GM12865 (cell line): ENCODE results near the gene NDUFS1.
"Not testable (repeated sequence)": the region's sequence is repeated elsewhere in the genome, so short reads cannot be mapped to it uniquely, and the experiment has no call there.

Experiments used
- DNase-seq: peaks from one replicate; pipeline ENCODE4 v3.0.0; 2010; ENCODE audit warnings: low read depth
- H3K4me3 ChIP-seq: 2 replicates; pipeline ENCODE4 v1.5.1; 2011; ENCODE audit warnings: mild to moderate bottlenecking, low read depth, low read length, control low read depth
- TF ChIP-seq, protein P1 (sequence below): IDR thresholded peaks from 2 replicates; pipeline ENCODE4 v1.5.1; 2011; ENCODE audit warnings: low read length, control low read depth, low read depth, inconsistent platforms; ENCODE audit not compliant: insufficient read depth; ENCODE audit errors: missing control alignments

Gene NDUFS1

GRCh38 chr2:206176121-206176520, 16.9 kb upstream of the NDUFS1 start:
- DNase-seq: no peak
- TF ChIP-seq, protein P1, sequence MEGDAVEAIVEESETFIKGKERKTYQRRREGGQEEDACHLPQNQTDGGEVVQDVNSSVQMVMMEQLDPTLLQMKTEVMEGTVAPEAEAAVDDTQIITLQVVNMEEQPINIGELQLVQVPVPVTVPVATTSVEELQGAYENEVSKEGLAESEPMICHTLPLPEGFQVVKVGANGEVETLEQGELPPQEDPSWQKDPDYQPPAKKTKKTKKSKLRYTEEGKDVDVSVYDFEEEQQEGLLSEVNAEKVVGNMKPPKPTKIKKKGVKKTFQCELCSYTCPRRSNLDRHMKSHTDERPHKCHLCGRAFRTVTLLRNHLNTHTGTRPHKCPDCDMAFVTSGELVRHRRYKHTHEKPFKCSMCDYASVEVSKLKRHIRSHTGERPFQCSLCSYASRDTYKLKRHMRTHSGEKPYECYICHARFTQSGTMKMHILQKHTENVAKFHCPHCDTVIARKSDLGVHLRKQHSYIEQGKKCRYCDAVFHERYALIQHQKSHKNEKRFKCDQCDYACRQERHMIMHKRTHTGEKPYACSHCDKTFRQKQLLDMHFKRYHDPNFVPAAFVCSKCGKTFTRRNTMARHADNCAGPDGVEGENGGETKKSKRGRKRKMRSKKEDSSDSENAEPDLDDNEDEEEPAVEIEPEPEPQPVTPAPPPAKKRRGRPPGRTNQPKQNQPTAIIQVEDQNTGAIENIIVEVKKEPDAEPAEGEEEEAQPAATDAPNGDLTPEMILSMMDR: no peak

GRCh38 chr2:206173147-206173546, 13.9 kb upstream of the NDUFS1 start:
- no peak overlapping the region for H3K4me3 ChIP-seq
- TF ChIP-seq, protein P1: no peak
- no peak for DNase-seq

More at GRCh38 chr2:206176121-206176520, 16.9 kb upstream of the NDUFS1 start:
- no peak overlapping the region for H3K4me3 ChIP-seq

- not testable (repeated sequence) for H3K4me3 ChIP-seq, DNase-seq
These were observed 12.6 kb upstream of the NDUFS1 start for GRCh38 chr2:206171624-206172397.

DNA sequence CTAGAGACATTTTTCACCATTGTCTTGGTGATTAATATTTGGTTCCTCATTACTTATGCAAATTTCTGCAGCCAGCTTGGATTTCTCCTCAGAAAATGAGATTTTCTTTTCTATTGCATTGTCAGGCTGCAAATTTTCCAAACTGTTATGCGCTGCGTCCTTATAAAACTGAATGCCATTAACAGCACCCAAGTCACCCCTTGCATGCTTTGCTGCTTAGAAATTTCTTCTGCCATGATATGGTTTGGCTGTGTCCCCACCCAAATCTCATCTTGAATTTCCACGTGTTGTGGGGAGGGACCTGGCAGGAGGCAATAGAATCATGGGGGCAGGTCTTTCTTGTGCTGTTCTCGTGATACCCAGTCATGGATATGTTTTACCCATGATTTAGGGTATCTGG, 9.0 kb upstream of the NDUFS1 start:
- DNase-seq, H3K4me3 ChIP-seq: not testable (repeated sequence)

DNA sequence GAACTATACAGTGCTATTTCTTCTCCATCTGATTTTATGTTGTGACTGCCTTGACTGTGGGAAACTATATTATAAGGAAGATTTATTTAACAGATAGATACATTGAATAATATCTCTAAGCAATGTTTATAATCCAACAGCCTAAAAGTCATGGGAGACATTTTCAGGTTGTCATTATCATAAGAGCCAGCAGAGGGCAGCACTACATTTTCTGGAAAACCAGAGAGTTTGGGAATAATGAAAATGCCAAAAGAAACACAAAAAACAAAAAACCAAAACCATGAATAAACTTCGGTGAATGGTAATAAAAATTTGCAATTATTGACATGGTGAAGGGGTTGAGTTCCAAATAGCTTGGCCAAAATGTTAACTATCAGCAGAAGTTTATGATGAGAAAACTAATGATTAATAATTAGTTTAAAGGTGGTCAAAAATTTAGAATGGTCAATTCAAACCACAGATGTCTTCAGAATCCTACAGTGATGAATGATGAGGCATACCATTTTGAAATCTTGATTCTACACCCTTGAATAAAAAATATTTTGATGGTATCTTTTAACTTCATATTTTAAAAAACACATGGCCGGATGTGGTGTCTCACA, 5.1 kb upstream of the NDUFS1 start:
- no peak overlapping the region for H3K4me3 ChIP-seq
- peak; percentile 10 for DNase-seq
- TF ChIP-seq, protein P1: peak; percentile 56

- peak; percentile 11 for DNase-seq
- TF ChIP-seq, protein P1: no peak
- no peak overlapping the region for H3K4me3 ChIP-seq
These were observed 4.1 kb upstream of the NDUFS1 start for GRCh38 chr2:206163251-206163880.

DNA sequence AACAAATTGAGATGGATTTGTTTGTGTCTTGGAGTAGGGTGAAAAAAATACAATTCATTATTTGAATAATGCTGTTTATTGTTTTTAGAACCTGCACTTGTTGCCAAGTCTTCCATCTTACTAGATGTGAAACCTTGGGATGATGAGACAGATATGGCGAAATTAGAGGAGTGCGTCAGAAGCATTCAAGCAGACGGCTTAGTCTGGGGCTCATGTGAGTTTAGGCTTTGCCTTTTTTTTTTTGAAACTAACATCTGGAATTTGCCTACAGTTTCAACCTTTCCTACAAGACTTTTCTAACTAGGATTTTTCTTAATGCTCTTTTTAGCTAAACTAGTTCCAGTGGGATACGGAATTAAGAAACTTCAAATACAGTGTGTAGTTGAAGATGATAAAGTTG, 3.2 kb upstream of the NDUFS1 start:
- H3K4me3 ChIP-seq: peak overlapping the region; percentile 100
- not testable (repeated sequence) for DNase-seq

- peak overlapping the region; percentile 100 for H3K4me3 ChIP-seq
- peak; percentile 37 for DNase-seq
- TF ChIP-seq, protein P1: no peak
These were observed 1.5 kb upstream of the NDUFS1 start for GRCh38 chr2:206160807-206161179.
